Activated naive CD8-positive, alpha-beta T cell treated with anti-CD3 and anti-CD28 coated beads, Interleukin-2, amount 50 U/mL, for 24 hours (primary cell): ENCODE data around the gene NFIB.

Source experiments
- ATAC-seq: fragments of 150-1000 bp; cut with Tn5 transposase; one replicate; pipeline ENCODE4 v1.10.0; 2021
- DNase-seq: peaks from one replicate; pipeline ENCODE4 v3.0.0; 2021
- H3K27ac Mint-ChIP-seq: one replicate; pipeline ENCODE4 v1.8.0; 2021; ENCODE audit warnings: mild to moderate bottlenecking, mixed read lengths
- H3K27me3 Mint-ChIP-seq: one replicate; pipeline ENCODE4 v1.8.0; 2021; ENCODE audit warnings: mixed read lengths
- H3K36me3 Mint-ChIP-seq: one replicate; pipeline ENCODE4 v1.8.0; 2021; ENCODE audit warnings: low read depth, mixed read lengths
- H3K4me1 Mint-ChIP-seq: one replicate; pipeline ENCODE4 v1.8.0; 2021; ENCODE audit warnings: mixed read lengths
- H3K4me3 Mint-ChIP-seq: one replicate; pipeline ENCODE4 v1.8.0; 2021; ENCODE audit warnings: mild to moderate bottlenecking, moderate library complexity, mixed read lengths
- H3K9me3 Mint-ChIP-seq: one replicate; pipeline ENCODE4 v1.8.0; 2021; ENCODE audit warnings: mixed read lengths

NFIB gene

GRCh38 chr9:14294659-14295058 lies 19.3 kb downstream of the NFIB start:
- Mint-ChIP-seq H3K9me3 (no peaks in the 10 kb centered on the region), H3K4me3 (no peak overlapping the region), H3K27ac (no peak overlapping the region), H3K36me3 (no peaks in the 10 kb centered on the region), H3K27me3 (peaks cover 6% of the 10 kb centered on the region), H3K4me1 (no peaks in the 10 kb centered on the region)
- no peak for ATAC-seq
- no peak for DNase-seq

- no peaks in the 10 kb centered on the region for H3K36me3 Mint-ChIP-seq
- ATAC-seq (no peak), DNase-seq (no peak)
- H3K4me3 Mint-ChIP-seq: no peak overlapping the region
- no peaks in the 10 kb centered on the region for H3K9me3 Mint-ChIP-seq
- H3K27me3 Mint-ChIP-seq: peaks cover 6% of the 10 kb centered on the region
- H3K4me1 Mint-ChIP-seq: no peaks in the 10 kb centered on the region
- no peak overlapping the region for H3K27ac Mint-ChIP-seq
Observed at GRCh38 chr9:14293801-14294200, 20.1 kb downstream of the NFIB start.

DNA sequence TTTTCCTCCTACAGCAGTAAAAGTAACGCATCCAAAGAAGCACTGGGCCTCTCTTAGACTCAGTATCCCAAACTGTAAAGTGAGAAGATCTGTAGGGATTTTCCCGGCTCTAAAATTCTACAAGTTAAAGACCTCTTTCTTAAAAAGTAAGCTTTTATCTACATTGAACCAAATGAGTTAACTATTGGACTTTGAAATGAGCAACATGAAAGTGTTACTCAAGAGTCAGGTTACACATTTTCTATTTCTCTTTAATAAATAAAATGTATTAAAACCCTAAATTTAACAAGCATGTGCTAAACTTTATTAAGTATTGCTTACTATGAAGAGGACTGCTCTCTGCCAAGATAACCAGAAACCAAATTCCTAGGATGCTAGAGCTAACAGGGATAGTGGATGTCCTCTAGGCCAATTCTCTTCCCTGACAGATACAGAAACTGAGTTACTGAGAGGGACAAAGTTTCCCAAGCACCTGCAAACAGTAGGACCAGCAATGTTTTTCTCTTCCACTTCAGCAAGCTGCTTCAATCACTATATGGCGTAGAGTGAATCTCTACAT lies 21.7 kb downstream of the NFIB start:
- DNase-seq (no peak), ATAC-seq (no peak)
- H3K36me3 Mint-ChIP-seq: no peaks in the 10 kb centered on the region
- no peaks in the 10 kb centered on the region for H3K9me3 Mint-ChIP-seq
- H3K4me1 Mint-ChIP-seq: no peaks in the 10 kb centered on the region
- H3K27ac Mint-ChIP-seq: no peak overlapping the region
- no peak overlapping the region for H3K4me3 Mint-ChIP-seq
- H3K27me3 Mint-ChIP-seq: peaks cover 3% of the 10 kb centered on the region

DNA sequence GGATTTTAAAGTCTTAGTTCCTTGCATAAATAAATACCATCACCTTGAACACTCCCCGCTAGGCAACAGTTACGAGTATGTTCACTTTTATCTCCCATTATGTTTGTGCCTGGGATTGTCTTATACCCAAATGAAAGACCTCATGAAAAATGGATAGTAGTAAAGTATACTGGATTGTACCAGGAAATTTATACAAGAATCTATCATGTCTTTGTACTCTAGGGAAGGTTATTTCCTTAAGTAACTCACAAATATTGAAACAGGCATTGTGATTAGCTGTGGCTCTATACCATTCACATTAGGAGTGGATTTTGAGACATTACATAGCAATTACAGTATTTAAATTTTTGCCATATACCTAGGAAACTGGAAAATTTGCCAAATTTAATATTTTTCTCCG lies 24.0 kb downstream of the NFIB start:
- Mint-ChIP-seq H3K27ac (no peak overlapping the region), H3K9me3 (no peaks in the 10 kb centered on the region), H3K27me3 (no peaks in the 10 kb centered on the region), H3K4me1 (no peaks in the 10 kb centered on the region), H3K36me3 (no peaks in the 10 kb centered on the region), H3K4me3 (no peak overlapping the region)
- ATAC-seq: no peak
- DNase-seq: no peak

- ATAC-seq: no peak
- Mint-ChIP-seq H3K4me1 (no peaks in the 10 kb centered on the region), H3K4me3 (no peak overlapping the region), H3K9me3 (no peaks in the 10 kb centered on the region), H3K36me3 (no peaks in the 10 kb centered on the region), H3K27me3 (no peaks in the 10 kb centered on the region), H3K27ac (no peak overlapping the region)
- DNase-seq: no peak
Observed at GRCh38 chr9:14288433-14288832, 25.5 kb downstream of the NFIB start.

DNA sequence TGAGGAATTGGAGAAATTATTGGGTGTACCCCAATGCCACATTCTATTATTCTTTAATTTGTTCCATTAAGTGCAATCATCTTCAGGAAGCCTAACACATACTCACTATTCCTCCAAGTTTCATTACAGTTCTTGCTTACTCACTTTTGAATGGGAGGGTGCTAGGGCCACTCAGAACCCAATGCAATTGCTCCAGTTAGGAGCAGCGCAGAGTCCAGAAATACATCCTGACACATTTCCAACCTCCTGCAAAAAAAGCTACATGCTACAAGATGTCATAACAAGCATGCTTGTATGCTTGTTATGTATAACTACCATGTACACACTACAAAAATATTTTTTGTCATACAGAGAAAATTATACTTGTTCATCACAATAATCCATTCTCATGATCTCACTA lies 27.8 kb downstream of the NFIB start:
- H3K4me3 Mint-ChIP-seq: no peak overlapping the region
- H3K27me3 Mint-ChIP-seq: peaks cover 3% of the 10 kb centered on the region
- no peak overlapping the region for H3K27ac Mint-ChIP-seq
- ATAC-seq (no peak), DNase-seq (no peak)
- no peaks in the 10 kb centered on the region for H3K36me3 Mint-ChIP-seq
- H3K9me3 Mint-ChIP-seq: no peaks in the 10 kb centered on the region
- H3K4me1 Mint-ChIP-seq: no peaks in the 10 kb centered on the region

- Mint-ChIP-seq H3K4me3 (no peak overlapping the region), H3K9me3 (no peaks in the 10 kb centered on the region), H3K36me3 (no peaks in the 10 kb centered on the region), H3K27ac (no peak overlapping the region), H3K27me3 (peaks cover 3% of the 10 kb centered on the region), H3K4me1 (no peaks in the 10 kb centered on the region)
- DNase-seq (no peak), ATAC-seq (no peak)
Observed at GRCh38 chr9:14283276-14283675, 30.7 kb downstream of the NFIB start.

DNA sequence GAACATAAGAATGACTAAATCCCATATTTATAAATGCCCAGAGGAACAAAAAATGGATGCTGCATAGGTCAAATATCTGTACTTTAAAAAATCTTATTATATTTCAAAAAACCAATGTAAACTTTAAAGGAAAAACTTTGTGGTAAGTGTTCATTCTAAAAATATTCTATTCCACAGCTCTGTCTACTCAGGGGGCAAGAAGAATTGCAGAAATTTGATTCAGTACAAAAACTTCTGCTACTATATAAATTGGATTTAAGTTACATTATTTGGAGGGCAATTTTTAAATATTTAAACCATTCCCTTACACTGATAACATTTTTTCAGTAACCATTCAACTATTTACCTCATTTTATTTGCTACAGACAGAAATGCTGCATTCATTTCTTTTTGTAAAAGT lies 32.1 kb downstream of the NFIB start:
- Mint-ChIP-seq H3K36me3 (no peaks in the 10 kb centered on the region), H3K9me3 (no peaks in the 10 kb centered on the region)

GRCh38 chr9:14281136-14281795 lies 32.7 kb downstream of the NFIB start:
- DNase-seq (no peak), ATAC-seq (no peak)
- Mint-ChIP-seq H3K36me3 (no peaks in the 10 kb centered on the region), H3K4me1 (no peaks in the 10 kb centered on the region), H3K27me3 (peaks cover 4% of the 10 kb centered on the region), H3K4me3 (no peak overlapping the region), H3K9me3 (no peaks in the 10 kb centered on the region), H3K27ac (no peak overlapping the region)

More for the DNA sequence above, 32.1 kb downstream of the NFIB start:
- DNase-seq (no peak), ATAC-seq (no peak)
- Mint-ChIP-seq H3K27ac (no peak overlapping the region), H3K4me3 (no peak overlapping the region), H3K4me1 (no peaks in the 10 kb centered on the region), H3K27me3 (peaks cover 4% of the 10 kb centered on the region)

DNA sequence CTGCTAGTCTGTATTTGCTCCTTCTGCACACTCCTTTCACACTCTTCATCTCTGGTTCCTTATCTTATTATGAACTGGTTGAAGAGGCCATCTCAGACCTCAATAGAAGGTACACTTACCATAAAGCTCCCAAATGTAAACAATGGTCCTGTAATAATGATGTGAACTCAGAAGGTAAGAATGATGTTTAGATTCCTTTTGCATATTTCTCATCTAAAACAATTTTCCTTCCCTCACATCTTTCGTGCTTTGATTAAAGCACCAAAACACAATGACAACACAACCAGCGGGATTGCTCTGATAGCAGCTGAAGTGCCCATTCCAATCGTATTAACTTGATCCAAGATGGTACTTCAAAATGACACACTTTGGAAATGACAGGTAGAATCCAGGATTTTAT lies 34.3 kb downstream of the NFIB start:
- Mint-ChIP-seq H3K4me1 (no peaks in the 10 kb centered on the region), H3K27ac (no peak overlapping the region), H3K9me3 (no peaks in the 10 kb centered on the region), H3K27me3 (peaks cover 8% of the 10 kb centered on the region), H3K36me3 (no peaks in the 10 kb centered on the region), H3K4me3 (no peak overlapping the region)
- ATAC-seq (no peak), DNase-seq (no peak)

GRCh38 chr9:14278291-14278721 lies 35.6 kb downstream of the NFIB start:
- no peak overlapping the region for H3K27ac Mint-ChIP-seq
- DNase-seq: no peak
- no peak for ATAC-seq
- no peaks in the 10 kb centered on the region for H3K9me3 Mint-ChIP-seq
- H3K27me3 Mint-ChIP-seq: peaks cover 13% of the 10 kb centered on the region
- H3K36me3 Mint-ChIP-seq: no peaks in the 10 kb centered on the region
- peaks cover 1% of the 10 kb centered on the region for H3K4me1 Mint-ChIP-seq
- no peak overlapping the region for H3K4me3 Mint-ChIP-seq

DNA sequence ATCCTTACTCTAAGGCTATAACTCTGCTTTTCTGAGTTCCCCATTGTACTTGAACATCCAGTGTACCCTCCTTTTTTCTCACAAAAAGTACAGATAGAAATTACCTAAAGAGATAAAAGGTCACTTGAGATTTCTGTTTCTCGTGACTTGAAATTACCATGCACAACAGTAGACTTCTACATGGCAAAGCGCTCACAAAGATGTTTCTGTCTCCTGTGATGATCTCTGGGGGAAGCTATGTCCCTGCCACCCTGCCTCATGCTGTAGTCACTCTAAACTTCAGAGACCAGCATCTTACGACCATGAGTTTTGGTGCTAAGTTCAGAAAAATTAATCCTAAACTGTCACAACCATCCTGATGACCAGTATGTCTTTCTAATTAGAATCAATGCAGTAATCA lies 36.2 kb downstream of the NFIB start:
- Mint-ChIP-seq H3K9me3 (no peaks in the 10 kb centered on the region), H3K27ac (no peak overlapping the region), H3K27me3 (peaks cover 17% of the 10 kb centered on the region), H3K4me3 (no peak overlapping the region), H3K4me1 (peaks cover 1% of the 10 kb centered on the region), H3K36me3 (no peaks in the 10 kb centered on the region)
- DNase-seq: no peak
- no peak for ATAC-seq

DNA sequence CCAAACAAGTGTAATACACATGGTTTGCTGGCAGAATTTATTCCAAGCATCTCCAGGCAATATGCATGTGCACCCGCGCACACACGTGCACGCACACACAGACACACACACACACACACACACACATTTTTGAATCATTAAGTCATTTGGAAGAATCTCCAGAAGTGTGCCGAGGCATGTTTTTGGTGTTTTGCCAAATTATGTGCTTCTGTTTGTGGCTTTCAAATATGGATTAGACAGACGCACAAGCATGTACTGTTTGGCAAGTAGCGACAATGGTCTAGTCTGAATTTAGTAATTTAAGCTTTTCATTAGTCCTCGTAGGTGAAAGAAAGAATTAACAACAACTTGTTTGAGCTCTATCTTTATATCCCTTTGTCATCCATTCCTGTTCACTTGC lies 36.7 kb downstream of the NFIB start:
- no peak for ATAC-seq
- Mint-ChIP-seq H3K27me3 (peaks cover 16% of the 10 kb centered on the region), H3K36me3 (no peaks in the 10 kb centered on the region), H3K4me1 (peaks cover 1% of the 10 kb centered on the region), H3K4me3 (no peak overlapping the region), H3K27ac (no peak overlapping the region), H3K9me3 (no peaks in the 10 kb centered on the region)
- no peak for DNase-seq

DNA sequence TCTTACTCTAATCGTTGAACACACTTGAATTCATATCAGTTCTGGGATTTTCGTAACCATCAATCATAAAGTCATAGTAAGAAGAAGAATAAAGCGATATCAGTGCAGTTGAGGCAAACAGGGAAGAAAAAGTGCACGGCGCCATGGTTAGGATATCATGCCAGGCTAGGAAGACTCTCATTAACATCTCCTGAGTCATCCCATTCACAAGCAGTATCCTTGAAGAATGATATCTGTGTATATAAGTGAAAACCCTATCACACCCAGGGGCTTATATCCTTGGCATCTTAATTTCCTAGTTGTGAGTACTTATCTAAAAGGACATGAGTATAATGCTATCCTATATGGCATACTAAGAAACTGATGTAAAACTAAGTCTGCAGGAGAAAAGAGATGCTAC lies 38.6 kb downstream of the NFIB start:
- Mint-ChIP-seq H3K27me3 (peaks cover 22% of the 10 kb centered on the region), H3K4me3 (no peak overlapping the region), H3K4me1 (peaks cover 1% of the 10 kb centered on the region), H3K9me3 (no peaks in the 10 kb centered on the region), H3K36me3 (no peaks in the 10 kb centered on the region), H3K27ac (no peak overlapping the region)
- ATAC-seq (no peak), DNase-seq (no peak)

GRCh38 chr9:14273696-14274121 lies 40.2 kb downstream of the NFIB start:
- peaks cover 1% of the 10 kb centered on the region for H3K4me1 Mint-ChIP-seq
- no peaks in the 10 kb centered on the region for H3K36me3 Mint-ChIP-seq
- ATAC-seq (no peak), DNase-seq (no peak)
- peaks cover 22% of the 10 kb centered on the region for H3K27me3 Mint-ChIP-seq
- H3K4me3 Mint-ChIP-seq: no peak overlapping the region
- no peaks in the 10 kb centered on the region for H3K9me3 Mint-ChIP-seq
- H3K27ac Mint-ChIP-seq: no peak overlapping the region
